ENCODE measurements around the gene SDC4.

- TF ChIP-seq GLI2 (tag by site-specific recombination; IDR thresholded peaks at IDR 0.05; ENCODE audit: borderline replicate concordance, low read depth) (no peak), MYNN (tag by site-specific recombination; IDR thresholded peaks at IDR 0.05; ENCODE audit: borderline replicate concordance) (no peak), ZNF274 (IDR thresholded peaks at IDR 0.05; ENCODE audit: low read length) (no peak), ZNF274 (tag by site-specific recombination; IDR thresholded peaks at IDR 0.05; ENCODE audit: borderline replicate concordance) (no peak), ZNF391 (tag by site-specific recombination; IDR thresholded peaks at IDR 0.05; ENCODE audit: borderline replicate concordance, low read depth) (no peak), ZNF830 (tag by site-specific recombination; IDR thresholded peaks at IDR 0.05; ENCODE audit: low read depth) (no peak), ZNF513 (tag by site-specific recombination; IDR thresholded peaks at IDR 0.05) (no peak), ZNF843 (tag by site-specific recombination; IDR thresholded peaks at IDR 0.05) (no peak)
- TF ChIP-seq, protein P1, sequence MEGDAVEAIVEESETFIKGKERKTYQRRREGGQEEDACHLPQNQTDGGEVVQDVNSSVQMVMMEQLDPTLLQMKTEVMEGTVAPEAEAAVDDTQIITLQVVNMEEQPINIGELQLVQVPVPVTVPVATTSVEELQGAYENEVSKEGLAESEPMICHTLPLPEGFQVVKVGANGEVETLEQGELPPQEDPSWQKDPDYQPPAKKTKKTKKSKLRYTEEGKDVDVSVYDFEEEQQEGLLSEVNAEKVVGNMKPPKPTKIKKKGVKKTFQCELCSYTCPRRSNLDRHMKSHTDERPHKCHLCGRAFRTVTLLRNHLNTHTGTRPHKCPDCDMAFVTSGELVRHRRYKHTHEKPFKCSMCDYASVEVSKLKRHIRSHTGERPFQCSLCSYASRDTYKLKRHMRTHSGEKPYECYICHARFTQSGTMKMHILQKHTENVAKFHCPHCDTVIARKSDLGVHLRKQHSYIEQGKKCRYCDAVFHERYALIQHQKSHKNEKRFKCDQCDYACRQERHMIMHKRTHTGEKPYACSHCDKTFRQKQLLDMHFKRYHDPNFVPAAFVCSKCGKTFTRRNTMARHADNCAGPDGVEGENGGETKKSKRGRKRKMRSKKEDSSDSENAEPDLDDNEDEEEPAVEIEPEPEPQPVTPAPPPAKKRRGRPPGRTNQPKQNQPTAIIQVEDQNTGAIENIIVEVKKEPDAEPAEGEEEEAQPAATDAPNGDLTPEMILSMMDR (tag by site-specific recombination; IDR thresholded peaks at IDR 0.05): no peak
Measured at GRCh38 chr20:45318386-45318939, 29.8 kb downstream of the SDC4 start.

All from HEK293 (cell line).